Natural killer cell treated with Interleukin-12 subunit alpha and Interleukin-12 subunit beta and Interleukin-15 and Interleukin-18, amount 100 ng/mL, for 72 hours (primary cell): ENCODE data around the gene THAP11. TPM values are rescaled to one million over a fixed set of nuclear protein-coding genes. Genes with fewer than 3 reads are reported as not detected.
A peak's percentile ranks its signal among the peaks of the same experiment; 100 is the strongest.

Source experiments
- ATAC-seq, 2 donors: fragments of 150-1000 bp; cut with Tn5 transposase in 1 of 2; sonication (Bioruptor Pico), chemical (Tn5 transposase) in 1 of 2; 2 replicates each; pipeline ENCODE4 v1.10.0; 2021
- DNase-seq: peaks from one replicate; pipeline ENCODE4 v3.0.0; 2022; ENCODE audit warnings: low spot score
- H3K27ac Mint-ChIP-seq, 2 donors: 1 replicate in 1 of 2; 2 replicates in 1 of 2; pipeline ENCODE4 v1.8.0; 2022; ENCODE audit warnings: mixed read lengths in 2 of 2, mild to moderate bottlenecking in 1 of 2, moderate library complexity in 1 of 2
- H3K27me3 Mint-ChIP-seq, 2 donors: 1 replicate in 1 of 2; 2 replicates in 1 of 2; pipeline ENCODE4 v1.8.0; 2022; ENCODE audit warnings: mixed read lengths in 2 of 2
- H3K36me3 Mint-ChIP-seq: one replicate; pipeline ENCODE4 v1.8.0; 2022; ENCODE audit warnings: mixed read lengths
- H3K4me1 Mint-ChIP-seq, 2 donors: 1 replicate in 1 of 2; 2 replicates in 1 of 2; pipeline ENCODE4 v1.8.0; 2022; ENCODE audit warnings: low read depth in 2 of 2, mixed read lengths in 2 of 2, mild to moderate bottlenecking in 1 of 2
- H3K4me3 Mint-ChIP-seq: one replicate; pipeline ENCODE4 v1.8.0; 2022; ENCODE audit warnings: mixed read lengths
- H3K9me3 Mint-ChIP-seq: 2 replicates; pipeline ENCODE4 v1.8.0; 2022; ENCODE audit warnings: mixed read lengths
- total RNA-seq, 2 donors: library from RNA; stranded (reverse); gene quantifications; one replicate each; pipeline ENCODE4 v1.2.3, GENCODE V29; 2022

The THAP11 gene
- total RNA-seq, 2 donors from 2014 or later = 30.5 to 45.9 TPM

DNA sequence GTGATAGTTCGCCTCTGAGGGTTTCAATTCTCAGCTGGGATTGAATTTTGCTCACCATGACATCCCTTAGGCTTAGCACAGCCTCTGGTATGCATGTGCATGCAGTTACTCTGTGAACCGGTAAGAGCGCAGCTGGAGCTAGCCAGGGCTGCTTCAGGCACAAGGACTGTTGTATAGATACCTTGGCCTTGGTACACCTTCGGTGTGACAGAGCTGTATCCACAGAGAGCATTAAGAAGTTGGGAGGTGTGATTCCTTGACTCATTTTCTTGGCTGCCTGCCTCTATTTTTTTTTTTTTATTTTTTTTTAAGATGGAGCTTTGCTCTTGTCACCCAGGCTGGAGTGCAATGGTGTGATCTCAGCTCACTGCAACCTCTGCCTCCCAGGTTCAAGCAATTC, 2.4 kb downstream of the THAP11 start:
- Mint-ChIP-seq H3K36me3 (no peaks in the 10 kb centered on the region), H3K9me3 (no peaks in the 10 kb centered on the region), H3K27ac (no peak overlapping the region), H3K4me1 (peaks cover 30 to 36% of the 10 kb centered on the region in 2 donors), H3K4me3 (no peak overlapping the region), H3K27me3 (no peaks in the 10 kb centered on the region)
- ATAC-seq (no peak), DNase-seq (no peak)

- H3K9me3 Mint-ChIP-seq = no peaks in the 10 kb centered on the region
- ATAC-seq (no peak), DNase-seq (no peak)
- H3K4me1 Mint-ChIP-seq = peaks cover 30 to 36% of the 10 kb centered on the region in 2 donors
- H3K36me3 Mint-ChIP-seq = no peaks in the 10 kb centered on the region
- peak overlapping the region; percentile 95 for H3K4me3 Mint-ChIP-seq
- peak overlapping the region; percentile 95 to 97 for H3K27ac Mint-ChIP-seq
- no peaks in the 10 kb centered on the region for H3K27me3 Mint-ChIP-seq
These were observed 3.4 kb downstream of the THAP11 start for GRCh38 chr16:67845291-67846062.

GRCh38 chr16:67846063-67846319, 3.9 kb downstream of the THAP11 start:
- Mint-ChIP-seq H3K27ac (peak overlapping the region; percentile 95 to 97), H3K4me1 (peaks cover 30 to 36% of the 10 kb centered on the region in 2 donors), H3K27me3 (no peaks in the 10 kb centered on the region), H3K9me3 (no peaks in the 10 kb centered on the region), H3K4me3 (peak overlapping the region; percentile 95), H3K36me3 (no peaks in the 10 kb centered on the region)
- ATAC-seq (no peak), DNase-seq (no peak)

- H3K27me3 Mint-ChIP-seq = no peaks in the 10 kb centered on the region
These were observed 4.4 kb downstream of the THAP11 start, which contains the start of gene NUTF2 for GRCh38 chr16:67846320-67847063. NUTF2 (plus strand) TSS chr16:67846933; CDS start chr16:67865131, 18,198 bp downstream.

GRCh38 chr16:67847064-67847861, 5.1 kb downstream of the THAP11 start, which contains the start of gene CENPT:
CENPT (minus strand) TSS chr16:67847693; CDS start chr16:67833859, 13,834 bp downstream.
- H3K9me3 Mint-ChIP-seq = no peaks in the 10 kb centered on the region
- H3K36me3 Mint-ChIP-seq = no peaks in the 10 kb centered on the region
- ATAC-seq (peak; percentile 63 to 70), DNase-seq (no peak)
- H3K4me3 Mint-ChIP-seq = peak within 1 kb of the TSS; percentile 95
- H3K4me1 Mint-ChIP-seq = peaks cover 24 to 30% of the 10 kb centered on the region in 2 donors
- H3K27me3 Mint-ChIP-seq = no peaks in the 10 kb centered on the region
- H3K27ac Mint-ChIP-seq = peak within 1 kb of the TSS; percentile 95 to 97

More at GRCh38 chr16:67846320-67847063, 4.4 kb downstream of the THAP11 start, which contains the start of gene NUTF2:
- Mint-ChIP-seq H3K9me3 (no peaks in the 10 kb centered on the region), H3K4me1 (peaks cover 28 to 33% of the 10 kb centered on the region in 2 donors), H3K36me3 (no peaks in the 10 kb centered on the region), H3K4me3 (peak within 1 kb of the TSS; percentile 95), H3K27ac (peak within 1 kb of the TSS; percentile 95 to 97)
- ATAC-seq (peak; percentile 85 to 88), DNase-seq (peak; percentile 96)

DNA sequence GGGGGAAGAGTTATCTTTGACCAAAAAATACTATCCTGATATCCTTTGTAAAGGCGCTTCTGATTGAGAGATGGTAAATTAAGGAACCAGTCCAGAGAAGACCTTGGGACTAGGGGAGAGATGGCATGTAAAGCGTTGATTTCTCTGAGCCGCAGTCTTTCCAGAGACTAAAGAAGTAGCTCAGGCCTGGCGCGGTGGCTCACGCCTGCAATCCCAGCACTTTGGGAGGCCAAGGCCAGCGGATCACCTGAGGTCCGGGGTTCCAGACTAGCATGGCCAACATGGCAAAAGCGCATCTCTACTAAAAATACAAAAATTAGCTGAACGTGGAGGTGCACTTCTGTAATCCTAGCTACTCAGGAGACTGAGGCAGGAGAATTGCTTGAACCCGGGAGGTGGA, 6.0 kb downstream of the THAP11 start:
- H3K36me3 Mint-ChIP-seq = no peaks in the 10 kb centered on the region
- DNase-seq (no peak), ATAC-seq (no peak)
- no peaks in the 10 kb centered on the region for H3K27me3 Mint-ChIP-seq
- no peaks in the 10 kb centered on the region for H3K9me3 Mint-ChIP-seq
- H3K4me1 Mint-ChIP-seq = peaks cover 23 to 28% of the 10 kb centered on the region in 2 donors
- peak overlapping the region; percentile 95 for H3K4me3 Mint-ChIP-seq
- peak overlapping the region; percentile 72 to 97 for H3K27ac Mint-ChIP-seq

GRCh38 chr16:67853670-67854069, 11.6 kb downstream of the THAP11 start:
- Mint-ChIP-seq H3K27me3 (no peaks in the 10 kb centered on the region), H3K4me3 (no peak overlapping the region), H3K36me3 (no peaks in the 10 kb centered on the region), H3K4me1 (peaks cover 20 to 29% of the 10 kb centered on the region in 2 donors), H3K27ac (no peak overlapping the region), H3K9me3 (no peaks in the 10 kb centered on the region)
- no peak for ATAC-seq
- DNase-seq = no peak

DNA sequence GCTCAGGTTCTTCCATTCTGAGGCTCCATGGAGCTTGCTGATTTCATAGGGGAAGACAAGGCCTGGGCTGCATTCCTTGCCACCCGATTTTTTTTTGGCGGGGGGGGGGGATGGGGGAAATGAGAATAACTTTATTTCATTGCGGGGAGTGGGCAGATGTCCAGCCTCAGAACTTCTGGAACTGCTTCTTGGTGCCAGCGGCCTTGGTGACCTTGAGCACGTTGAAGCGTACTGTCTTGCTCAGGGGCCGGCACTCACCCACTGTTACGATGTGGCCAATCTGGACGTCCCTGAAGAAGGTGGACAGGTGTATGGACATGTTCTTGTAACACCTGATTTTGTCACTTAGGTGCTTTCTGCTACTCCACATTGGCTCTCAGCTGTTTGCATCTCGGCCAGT, 13.7 kb downstream of the THAP11 start:
- DNase-seq = no peak
- Mint-ChIP-seq H3K36me3 (no peaks in the 10 kb centered on the region), H3K27me3 (no peaks in the 10 kb centered on the region), H3K9me3 (no peaks in the 10 kb centered on the region), H3K4me3 (no peak overlapping the region), H3K4me1 (peaks cover 17 to 32% of the 10 kb centered on the region in 2 donors), H3K27ac (no peak overlapping the region)
- ATAC-seq = no peak

DNA sequence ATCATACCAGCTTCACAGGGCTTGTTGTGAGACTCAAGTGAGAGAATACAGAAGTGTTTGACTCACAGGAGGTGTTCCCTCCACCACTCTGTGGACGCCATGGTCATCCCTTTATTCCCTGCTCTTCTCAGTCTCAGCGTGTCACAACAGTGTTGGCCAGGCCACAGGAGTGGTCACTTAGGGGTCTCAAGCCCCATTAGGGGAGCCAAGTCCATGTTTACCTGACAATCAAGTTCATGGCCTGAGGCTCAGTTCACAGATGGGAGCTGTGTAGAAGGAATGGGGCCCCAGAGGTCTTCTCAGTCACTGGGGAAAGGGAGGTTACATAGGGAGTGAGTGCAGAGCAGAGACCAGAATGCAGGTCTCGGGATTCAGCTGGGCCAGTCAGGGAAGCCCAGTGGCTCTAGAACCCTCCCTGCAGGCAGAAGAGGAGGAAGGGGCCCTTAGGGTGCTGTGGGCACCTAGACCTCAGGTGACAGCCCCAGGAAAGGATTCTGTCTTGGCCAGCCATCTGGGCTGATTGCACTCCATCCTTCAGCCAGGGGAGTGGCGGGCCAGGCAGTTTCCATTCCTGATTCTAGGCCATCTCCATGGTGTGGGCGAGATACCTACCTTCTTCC, 14.9 kb downstream of the THAP11 start:
- H3K36me3 Mint-ChIP-seq = no peaks in the 10 kb centered on the region
- H3K27ac Mint-ChIP-seq = peak overlapping the region; percentile 69 to 78
- peaks cover 28 to 43% of the 10 kb centered on the region in 2 donors for H3K4me1 Mint-ChIP-seq
- no peak overlapping the region for H3K4me3 Mint-ChIP-seq
- H3K9me3 Mint-ChIP-seq = no peaks in the 10 kb centered on the region
- no peak for DNase-seq
- H3K27me3 Mint-ChIP-seq = no peaks in the 10 kb centered on the region
- ATAC-seq = no peak

DNA sequence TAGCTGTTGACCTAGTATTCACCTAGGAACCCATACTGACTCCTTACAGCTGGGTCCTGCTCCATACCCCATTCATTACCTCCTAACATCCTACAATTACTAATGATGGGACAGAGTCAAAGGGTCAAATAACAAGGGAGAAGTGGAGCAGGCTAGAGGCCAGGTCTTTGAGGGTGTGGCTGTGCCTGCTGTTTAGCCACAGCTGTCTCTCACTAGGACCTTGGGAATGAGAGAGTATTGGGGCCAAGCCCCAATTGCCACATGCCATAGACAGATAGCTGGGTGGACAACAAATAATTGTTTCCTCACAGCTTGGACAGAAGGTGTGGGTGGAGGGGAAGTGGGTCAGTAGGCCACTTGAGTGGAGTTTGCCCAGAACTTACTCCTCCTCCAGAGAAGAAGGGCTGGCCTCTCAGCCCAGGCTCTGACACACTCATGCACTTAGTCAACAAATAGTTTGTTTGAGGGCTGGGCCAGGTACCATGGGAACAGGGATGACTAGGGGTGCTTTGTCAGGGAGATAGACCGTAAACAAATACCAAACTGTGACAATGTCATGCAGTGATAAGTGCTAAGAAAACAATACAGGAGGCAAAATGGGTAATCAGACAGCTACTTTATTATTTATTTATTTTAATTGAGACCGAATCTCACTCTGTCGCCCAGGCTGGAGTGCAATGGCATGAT, 15.6 kb downstream of the THAP11 start:
- Mint-ChIP-seq H3K4me1 (peaks cover 28 to 46% of the 10 kb centered on the region in 2 donors), H3K36me3 (no peaks in the 10 kb centered on the region), H3K27me3 (no peaks in the 10 kb centered on the region), H3K27ac (peak overlapping the region; percentile 69 to 78), H3K9me3 (no peaks in the 10 kb centered on the region), H3K4me3 (no peak overlapping the region)
- DNase-seq (no peak), ATAC-seq (peak; percentile 75 to 87)

GRCh38 chr16:67858500-67858899, 16.4 kb downstream of the THAP11 start:
- Mint-ChIP-seq H3K27me3 (no peaks in the 10 kb centered on the region), H3K36me3 (no peaks in the 10 kb centered on the region), H3K4me1 (peaks cover 28 to 46% of the 10 kb centered on the region in 2 donors), H3K27ac (peak overlapping the region; percentile 69 to 78), H3K9me3 (no peaks in the 10 kb centered on the region), H3K4me3 (no peak overlapping the region)
- ATAC-seq (peak in 1 of 2 donors; percentile 11), DNase-seq (no peak)

DNA sequence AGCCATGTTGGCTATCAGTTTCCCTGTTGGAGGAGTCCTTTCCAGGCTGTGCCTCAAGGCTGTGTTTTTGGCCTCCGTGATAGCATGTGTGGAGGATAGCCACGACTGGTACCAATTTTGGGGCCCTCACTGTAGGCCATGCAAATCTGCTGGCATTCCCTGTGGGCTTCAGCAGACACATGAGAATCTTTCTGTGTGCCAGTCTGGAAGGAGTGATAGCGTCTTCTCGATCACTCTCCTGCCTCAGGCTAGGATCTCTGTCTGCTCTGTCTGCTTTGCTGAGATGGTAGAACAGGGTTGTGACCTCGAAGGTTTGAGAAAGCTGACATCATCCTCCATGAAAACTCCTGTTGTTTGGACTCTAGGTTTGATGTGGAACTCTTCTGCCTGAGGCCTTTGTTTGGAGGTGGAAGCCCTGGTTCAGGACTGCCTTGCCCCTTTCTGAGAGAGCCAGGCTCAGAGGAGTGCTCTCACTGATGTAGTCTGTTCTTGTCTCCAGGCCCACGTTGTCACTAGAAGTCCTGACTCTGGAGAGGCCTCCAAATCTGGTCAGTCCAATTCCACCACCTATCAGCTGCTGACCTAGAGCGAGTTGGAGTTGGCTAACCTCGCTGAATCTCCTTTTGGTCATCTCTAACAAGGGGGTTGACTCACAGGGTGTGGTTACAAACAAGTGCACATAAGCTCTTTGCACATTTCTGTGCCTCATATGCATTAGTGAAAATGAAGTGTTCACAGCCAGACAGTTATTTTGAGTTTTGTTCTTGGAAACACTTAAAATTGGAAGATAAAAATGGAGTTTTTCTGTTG, 18.7 kb downstream of the THAP11 start:
- Mint-ChIP-seq H3K36me3 (no peaks in the 10 kb centered on the region), H3K4me3 (no peak overlapping the region), H3K27ac (peak overlapping the region in 1 of 2 donors; percentile 58), H3K27me3 (no peaks in the 10 kb centered on the region), H3K4me1 (peaks cover 24 to 42% of the 10 kb centered on the region in 2 donors), H3K9me3 (no peaks in the 10 kb centered on the region)
- ATAC-seq (no peak), DNase-seq (no peak)
